ENCODE measurements around the gene MISP3.

GRCh38 chr19:14113762-14114414 lies 41.3 kb downstream of the MISP3 start:
- no peak for TF ChIP-seq CTCF (IDR thresholded peaks at IDR 0.05)
- no peak for TF ChIP-seq POLR2A (IDR thresholded peaks at IDR 0.05)
